Measurements from ENCODE around the gene DUS1L.

- no peak for TF ChIP-seq GATA2 (IDR thresholded peaks at IDR 0.05; ENCODE audit: low read depth, low read length)
- no peak for TF ChIP-seq GATA3 (IDR thresholded peaks at IDR 0.05; ENCODE audit: low read depth, low read length)
Observed at GRCh38 chr17:82056729-82057621, 8.6 kb downstream of the DUS1L start.

Measured in SH-SY5Y (cell line).